ENCODE measurements around the gene SLC47A1. TPM values are rescaled to one million over a fixed set of nuclear protein-coding genes. Genes with fewer than 3 reads are reported as not detected.
"Not testable (repeated sequence)": the region's sequence is repeated elsewhere in the genome, so short reads cannot be mapped to it uniquely, and the experiment has no call there.

The SLC47A1 gene
- total RNA-seq, 4 donors from 2014 or later: 4.3 to 48.6 (median 11.8) TPM

DNA sequence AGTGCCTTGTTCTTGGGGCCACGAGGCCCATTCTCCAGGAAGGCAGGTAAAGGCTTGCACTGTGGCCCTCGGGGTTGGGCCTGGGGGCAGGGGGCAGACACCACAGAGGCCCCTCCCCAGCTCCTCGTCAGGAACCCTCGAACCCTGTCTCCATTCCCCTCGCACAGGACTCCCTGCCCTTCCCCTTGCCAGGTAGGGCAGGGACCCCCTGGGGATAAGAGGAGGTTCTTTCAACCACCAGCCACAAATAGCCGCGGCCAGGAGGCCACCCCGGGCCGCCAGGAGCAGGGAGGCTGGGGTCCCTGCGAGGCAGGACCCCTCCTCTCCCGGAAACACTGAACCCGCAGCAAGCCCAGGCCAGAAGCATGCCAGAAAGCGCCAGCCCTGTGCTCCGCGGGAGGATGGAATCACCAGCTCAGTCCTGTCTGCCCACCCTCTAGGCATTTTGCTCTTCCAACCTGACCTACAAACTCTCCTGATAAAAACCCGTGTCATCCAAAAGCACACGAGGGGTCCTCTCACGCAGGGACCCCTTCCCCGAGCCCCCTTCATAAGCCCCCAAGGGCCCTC, 45.6 kb downstream of the SLC47A1 start:
- peak; percentile 8 to 17 for DNase-seq
- Histone ChIP-seq H3K4me3 (replicated peaks in 1 of 3) (peak overlapping the region in 1 of 3 donors; percentile 43), H3K27ac (no peak overlapping the region), H3K36me3 (no peaks in the 10 kb centered on the region), H3K27me3 (no peaks in the 10 kb centered on the region), H3K9me3 (no peaks in the 10 kb centered on the region), H3K4me1 (peaks cover 0 to 4% of the 10 kb centered on the region in 2 donors)
- no peak for TF ChIP-seq POLR2A (IDR thresholded peaks at IDR 0.05)
- TF ChIP-seq, protein P1, sequence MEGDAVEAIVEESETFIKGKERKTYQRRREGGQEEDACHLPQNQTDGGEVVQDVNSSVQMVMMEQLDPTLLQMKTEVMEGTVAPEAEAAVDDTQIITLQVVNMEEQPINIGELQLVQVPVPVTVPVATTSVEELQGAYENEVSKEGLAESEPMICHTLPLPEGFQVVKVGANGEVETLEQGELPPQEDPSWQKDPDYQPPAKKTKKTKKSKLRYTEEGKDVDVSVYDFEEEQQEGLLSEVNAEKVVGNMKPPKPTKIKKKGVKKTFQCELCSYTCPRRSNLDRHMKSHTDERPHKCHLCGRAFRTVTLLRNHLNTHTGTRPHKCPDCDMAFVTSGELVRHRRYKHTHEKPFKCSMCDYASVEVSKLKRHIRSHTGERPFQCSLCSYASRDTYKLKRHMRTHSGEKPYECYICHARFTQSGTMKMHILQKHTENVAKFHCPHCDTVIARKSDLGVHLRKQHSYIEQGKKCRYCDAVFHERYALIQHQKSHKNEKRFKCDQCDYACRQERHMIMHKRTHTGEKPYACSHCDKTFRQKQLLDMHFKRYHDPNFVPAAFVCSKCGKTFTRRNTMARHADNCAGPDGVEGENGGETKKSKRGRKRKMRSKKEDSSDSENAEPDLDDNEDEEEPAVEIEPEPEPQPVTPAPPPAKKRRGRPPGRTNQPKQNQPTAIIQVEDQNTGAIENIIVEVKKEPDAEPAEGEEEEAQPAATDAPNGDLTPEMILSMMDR (IDR thresholded peaks at IDR 0.05): no peak
- intact Hi-C loops (cut with DNase I): loop anchor here (10.0 kb wide), 1 partner anchor 56 kb away; no protein-coding TSS in a partner anchor
- 45 to 46% methylated on average over 19 of the region's 19 CpGs for WGBS, 2 donors

DNA sequence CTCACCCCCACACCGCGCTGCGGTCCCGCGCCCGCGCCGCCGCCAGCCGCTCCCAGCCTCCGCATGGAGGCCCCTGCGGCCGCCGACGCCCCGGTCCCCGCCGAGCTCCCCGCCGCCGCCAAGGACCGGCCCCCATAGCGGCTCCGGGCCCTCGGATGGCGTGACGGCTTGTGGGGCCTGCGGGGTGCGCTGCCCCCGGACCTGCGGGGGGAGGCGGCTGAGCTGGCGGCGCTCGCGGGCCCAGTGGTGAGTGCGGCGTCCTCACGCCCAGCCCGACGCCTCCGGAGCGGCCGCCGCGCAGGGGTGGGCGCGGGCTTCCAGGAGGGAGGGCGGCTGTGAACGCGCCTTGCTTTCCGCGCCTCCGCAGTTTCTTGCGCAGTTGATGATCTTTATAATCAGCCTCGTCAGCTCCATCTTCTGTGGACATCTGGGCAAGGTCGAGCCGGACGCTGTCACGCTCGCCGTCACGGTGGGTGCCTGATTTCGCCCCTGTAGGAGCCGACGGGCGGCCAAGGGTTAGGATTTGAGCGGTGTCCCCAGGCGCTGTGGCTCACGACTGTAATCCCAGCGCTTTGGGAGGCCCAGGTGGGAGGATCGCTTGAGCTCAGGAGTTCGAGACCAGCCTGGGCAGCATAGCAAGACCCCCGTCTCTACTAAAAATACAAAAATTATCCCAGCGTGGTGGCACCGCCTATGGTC, 46.4 kb downstream of the SLC47A1 start:
- Histone ChIP-seq H3K27ac (no peak overlapping the region), H3K4me3 (replicated peaks in 1 of 3) (peak overlapping the region in 2 of 3 donors; percentile 35 to 43), H3K27me3 (no peaks in the 10 kb centered on the region), H3K4me1 (peaks cover 0 to 4% of the 10 kb centered on the region in 2 donors), H3K9me3 (no peaks in the 10 kb centered on the region), H3K36me3 (no peaks in the 10 kb centered on the region)
- intact Hi-C loops (cut with DNase I): loop anchor here (10.0 kb wide), 1 partner anchor 55 kb away; no protein-coding TSS in a partner anchor
- DNase-seq: peak; percentile 12 to 20
- TF ChIP-seq, protein P1 (IDR thresholded peaks at IDR 0.05): no peak
- TF ChIP-seq POLR2A (IDR thresholded peaks at IDR 0.05): no peak
- whole genome bisulfite sequencing, 2 donors: 13 to 23% methylated on average over 17 to 18 of the region's 76 CpGs

DNA sequence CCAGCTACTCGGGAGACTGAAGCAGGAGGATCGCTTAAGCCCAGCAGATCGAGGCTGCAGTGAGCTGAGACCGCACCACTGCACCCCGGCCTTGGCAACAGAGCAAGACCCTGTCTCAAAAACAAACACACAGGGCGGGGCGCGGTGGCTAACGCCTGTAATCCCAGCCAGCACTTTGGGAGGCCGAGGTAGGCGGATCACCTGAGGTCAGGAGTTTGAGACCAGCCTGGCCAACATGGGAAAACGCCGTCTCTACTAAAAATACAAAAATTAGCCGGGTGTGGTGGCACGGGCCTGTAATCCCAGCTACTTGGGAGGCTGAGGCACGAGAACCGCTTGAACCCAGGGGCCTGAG, 46.9 kb downstream of the SLC47A1 start:
- H3K9me3 ChIP-seq; intact Hi-C loops (cut with DNase I); H3K27ac ChIP-seq; H3K4me1 ChIP-seq; H3K27me3 ChIP-seq; DNase-seq; H3K4me3 ChIP-seq (replicated peaks in 1 of 3); H3K36me3 ChIP-seq: not testable (repeated sequence)
- 92 to 94% methylated on average over 16 to 17 of the region's 17 CpGs for WGBS, 2 donors

DNA sequence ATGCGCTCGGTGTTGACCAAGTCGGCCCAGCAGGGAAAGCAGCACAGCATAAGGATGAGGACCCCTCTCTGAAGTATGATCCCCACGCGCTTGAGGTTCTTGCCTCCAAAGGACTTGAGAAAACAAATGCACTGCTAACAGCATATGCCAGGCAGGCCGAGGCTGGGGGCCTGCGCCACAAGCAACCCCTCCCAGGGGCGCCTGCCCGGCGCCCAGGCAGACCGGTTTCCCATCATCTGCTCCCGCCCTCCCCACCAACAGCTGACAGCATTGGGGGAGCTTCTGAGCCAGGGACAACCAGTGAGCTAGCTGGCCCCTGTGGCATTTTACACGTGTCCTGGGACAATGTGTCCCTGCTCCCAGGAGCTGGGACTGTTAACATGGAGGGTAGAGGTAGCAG, 48.5 kb downstream of the SLC47A1 start:
- DNase-seq; H3K4me3 ChIP-seq (replicated peaks in 1 of 3); H3K36me3 ChIP-seq; intact Hi-C loops (cut with DNase I); H3K27ac ChIP-seq; H3K4me1 ChIP-seq; H3K27me3 ChIP-seq; H3K9me3 ChIP-seq: not testable (repeated sequence)
- 94 to 95% methylated on average over 10 to 11 of the region's 13 CpGs for whole genome bisulfite sequencing, 2 donors

DNA sequence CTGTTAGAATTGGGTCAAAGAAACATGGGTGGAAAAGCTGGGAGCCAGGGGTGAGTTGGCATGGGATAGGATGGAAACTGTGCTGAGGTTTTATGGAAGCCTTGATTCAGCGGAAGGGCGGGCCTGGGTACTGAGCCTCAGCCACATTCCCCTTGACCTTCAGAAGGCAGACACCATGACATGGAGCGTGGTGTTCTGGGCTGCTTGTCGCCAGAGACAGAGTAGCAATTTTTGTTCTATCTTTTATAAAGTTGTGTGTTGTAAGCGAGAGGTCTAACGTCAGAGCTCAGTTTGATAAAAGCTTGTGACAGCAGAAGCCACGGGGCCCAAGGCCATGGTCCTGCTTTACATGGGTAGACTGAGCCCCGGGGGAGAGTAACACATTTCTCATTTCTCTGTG, 50.2 kb downstream of the SLC47A1 start:
- 81 to 95% methylated on average over 8 of the region's 8 CpGs for WGBS, 2 donors
- Histone ChIP-seq H3K4me3 (replicated peaks in 1 of 3) (no peak overlapping the region), H3K27ac (no peak overlapping the region), H3K36me3 (no peaks in the 10 kb centered on the region), H3K4me1 (peaks cover 0 to 4% of the 10 kb centered on the region in 2 donors), H3K9me3 (no peaks in the 10 kb centered on the region), H3K27me3 (no peaks in the 10 kb centered on the region)
- DNase-seq: no peak
- intact Hi-C loops (cut with DNase I): no loop called here
- TF ChIP-seq, protein P1 (IDR thresholded peaks at IDR 0.05): no peak
- no peak for TF ChIP-seq POLR2A (IDR thresholded peaks at IDR 0.05)

DNA sequence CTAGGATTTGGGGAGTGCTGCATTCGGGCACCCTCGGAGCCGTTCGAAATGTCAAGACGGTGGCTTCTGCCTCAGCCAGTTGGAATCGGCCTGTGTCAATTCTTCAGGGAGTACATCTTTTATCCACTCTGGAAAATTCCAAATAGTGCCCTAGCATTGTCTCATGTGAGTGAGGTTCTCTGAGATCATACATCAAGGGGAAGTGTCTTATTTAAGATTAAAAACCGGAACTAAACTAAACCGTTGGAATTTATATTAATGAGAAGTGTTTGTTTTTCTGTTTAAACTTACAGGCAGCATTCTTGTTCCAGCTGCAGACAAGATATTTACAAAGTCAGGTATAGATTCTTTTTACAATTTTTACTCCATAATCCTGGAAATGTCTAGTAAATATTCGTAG, 56.8 kb downstream of the SLC47A1 start:
- Histone ChIP-seq H3K4me3 (replicated peaks in 1 of 3) (no peak overlapping the region), H3K27me3 (no peaks in the 10 kb centered on the region), H3K27ac (no peak overlapping the region), H3K4me1 (peaks cover 0 to 13% of the 10 kb centered on the region in 2 donors), H3K9me3 (no peaks in the 10 kb centered on the region), H3K36me3 (no peaks in the 10 kb centered on the region)
- no peak for TF ChIP-seq POLR2A (IDR thresholded peaks at IDR 0.05)
- TF ChIP-seq, protein P1 (IDR thresholded peaks at IDR 0.05): no peak
- DNase-seq: no peak
- intact Hi-C loops (cut with DNase I): no loop called here
- 81 to 85% methylated on average over 9 of the region's 9 CpGs for WGBS, 2 donors
